Spleen (tissue), 7 donors: Measurements from ENCODE around the gene KRTAP25-1.

Source experiments
- POLR2AphosphoS5 ChIP-seq, 3 donors: sonication (generic); formaldehyde crosslinking; IDR thresholded peaks; one replicate each; pipeline ENCODE4 v1.5.1; 2017; ENCODE audit warnings: antibody characterized with exemption in 3 of 3
- TF ChIP-seq, protein P1 (sequence below), 11 experiments: fragments of 200-600 bp in 7 of 11; fragments of 450-650 bp in 4 of 11; sonication (generic) in 4 of 11; IDR thresholded peaks in 8 of 11; conservative IDR thresholded peaks in 3 of 11; 1 replicate in 7 of 11; 2 replicates in 4 of 11; pipeline versions ENCODE4 v1.4.0 to v1.8.0; 2016 to 2021; ENCODE audit warnings: antibody characterized with exemption in 11 of 11, inconsistent platforms in 4 of 11, mild to moderate bottlenecking in 1 of 11
- donor health status: DM: no; HTN: no; CAD: no; lungs with moderate emphysema.
- donor health status: DM: no; HTN: no; CAD: no.
- donor health status: DM: no; HTN: no; CAD: no.

DNA sequence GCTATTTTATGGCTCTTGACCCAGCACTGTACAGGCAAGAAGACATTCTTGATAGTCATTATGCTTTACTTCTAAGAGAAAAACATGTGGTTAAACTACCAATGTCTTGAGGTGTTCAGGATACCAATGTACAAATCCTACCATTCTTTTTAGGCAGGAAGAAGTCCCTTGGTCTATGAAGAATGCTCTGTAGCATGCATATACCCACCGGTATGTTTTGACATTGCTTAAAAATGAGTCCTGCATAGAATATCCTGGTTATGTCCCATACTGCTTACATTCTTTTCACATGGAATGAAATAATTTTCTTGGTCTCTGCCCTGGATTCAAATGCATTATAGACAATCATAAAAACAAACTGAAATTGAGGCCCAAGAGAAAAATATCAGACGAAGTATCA is 43.4 kb upstream of the KRTAP25-1 start:
- TF ChIP-seq, protein P1, sequence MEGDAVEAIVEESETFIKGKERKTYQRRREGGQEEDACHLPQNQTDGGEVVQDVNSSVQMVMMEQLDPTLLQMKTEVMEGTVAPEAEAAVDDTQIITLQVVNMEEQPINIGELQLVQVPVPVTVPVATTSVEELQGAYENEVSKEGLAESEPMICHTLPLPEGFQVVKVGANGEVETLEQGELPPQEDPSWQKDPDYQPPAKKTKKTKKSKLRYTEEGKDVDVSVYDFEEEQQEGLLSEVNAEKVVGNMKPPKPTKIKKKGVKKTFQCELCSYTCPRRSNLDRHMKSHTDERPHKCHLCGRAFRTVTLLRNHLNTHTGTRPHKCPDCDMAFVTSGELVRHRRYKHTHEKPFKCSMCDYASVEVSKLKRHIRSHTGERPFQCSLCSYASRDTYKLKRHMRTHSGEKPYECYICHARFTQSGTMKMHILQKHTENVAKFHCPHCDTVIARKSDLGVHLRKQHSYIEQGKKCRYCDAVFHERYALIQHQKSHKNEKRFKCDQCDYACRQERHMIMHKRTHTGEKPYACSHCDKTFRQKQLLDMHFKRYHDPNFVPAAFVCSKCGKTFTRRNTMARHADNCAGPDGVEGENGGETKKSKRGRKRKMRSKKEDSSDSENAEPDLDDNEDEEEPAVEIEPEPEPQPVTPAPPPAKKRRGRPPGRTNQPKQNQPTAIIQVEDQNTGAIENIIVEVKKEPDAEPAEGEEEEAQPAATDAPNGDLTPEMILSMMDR (IDR thresholded peaks at IDR 0.05 in 8 of 11, conservative IDR thresholded peaks at IDR 0.05 in 3 of 11), result no peak
- no peak for TF ChIP-seq POLR2AphosphoS5 (IDR thresholded peaks at IDR 0.05)
